Erythroblast (primary cell): ENCODE results near the gene ARHGEF10L.

Experiments
- GATA1 ChIP-seq: IDR thresholded peaks from 2 replicates; pipeline ENCODE4 v1.6.1; 2011; ENCODE audit warnings: low read depth, mild to moderate bottlenecking, control low read depth, low read length, moderate library complexity
- POLR2A ChIP-seq: IDR thresholded peaks from 2 replicates; pipeline ENCODE4 v1.6.1; 2011; ENCODE audit warnings: mild to moderate bottlenecking, low read length

DNA sequence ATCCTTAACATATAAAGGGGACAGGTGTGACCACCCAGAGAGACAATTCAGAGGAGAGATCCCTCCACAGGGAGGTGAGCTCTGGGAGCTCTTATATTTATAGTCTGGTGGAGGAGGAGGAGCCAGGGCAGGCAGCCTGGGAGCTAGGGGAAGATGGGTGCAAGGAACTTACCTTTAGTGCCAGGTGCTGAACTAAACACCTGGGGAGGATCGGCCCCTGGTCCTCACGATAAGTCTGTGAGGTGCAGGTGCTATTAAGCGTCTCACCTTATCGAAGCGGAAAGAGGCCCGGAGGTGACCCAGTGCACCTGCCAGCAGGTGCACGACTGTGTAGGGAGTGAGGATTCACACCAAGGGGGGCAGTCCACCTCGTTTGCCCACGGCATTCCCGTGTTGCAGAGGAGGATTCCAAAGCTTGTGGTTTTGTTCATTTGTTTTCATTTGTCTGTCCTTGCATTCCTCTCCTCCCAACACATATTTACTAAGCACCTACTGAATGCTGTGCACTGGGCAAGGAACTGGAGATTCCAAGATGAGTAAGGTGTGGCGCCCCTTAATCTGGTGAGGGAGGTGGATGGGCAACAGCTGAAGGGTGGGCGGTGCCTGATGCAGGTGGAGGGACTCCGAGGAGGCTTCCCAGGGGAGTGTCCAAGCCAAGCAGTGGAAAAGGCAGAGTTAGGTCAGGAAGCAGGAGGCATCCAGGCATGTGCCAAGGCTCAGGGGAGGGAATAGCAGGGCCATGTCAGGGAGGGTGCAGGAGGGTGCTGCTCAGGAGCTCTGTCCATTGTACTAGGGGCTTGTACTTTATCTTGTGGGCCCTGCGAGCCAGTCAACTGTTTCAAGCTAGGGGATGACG is 11.5 kb downstream of the ARHGEF10L start:
- TF ChIP-seq POLR2A (no peak), GATA1 (no peak)
